Lower lobe of right lung (tissue), 2 donors: Measurements from ENCODE around the gene TMEM184B. TPM values are rescaled to one million over a fixed set of nuclear protein-coding genes. Genes with fewer than 3 reads are reported as not detected.

ENCODE experiments used
- ATAC-seq, 2 donors: fragments of 200-7000 bp; cut with Tn5 transposase; one replicate each; pipeline ENCODE4 v1.9.1; 2020 to 2022; ENCODE audit warnings: mild to moderate bottlenecking in 2 of 2, moderate library complexity in 2 of 2
- DNase-seq: peaks from one replicate; pipeline ENCODE4 v3.0.0-alpha.2; 2020
- H3K27ac ChIP-seq: fragments of 200-600 bp; one replicate; pipeline ENCODE4 v1.8.0; 2022
- H3K27me3 ChIP-seq: fragments of 200-600 bp; one replicate; pipeline ENCODE4 v1.8.0; 2022; ENCODE audit warnings: low read depth
- H3K36me3 ChIP-seq: fragments of 200-600 bp; one replicate; pipeline ENCODE4 v1.8.0; 2022; ENCODE audit warnings: mild to moderate bottlenecking
- H3K4me1 ChIP-seq: fragments of 200-600 bp; one replicate; pipeline ENCODE4 v1.8.0; 2022
- H3K4me3 ChIP-seq: fragments of 200-600 bp; one replicate; pipeline ENCODE4 v1.8.0; 2022; ENCODE audit warnings: mild to moderate bottlenecking
- H3K9me3 ChIP-seq: fragments of 200-600 bp; one replicate; pipeline ENCODE4 v1.8.0; 2022
- CTCF ChIP-seq: fragments of 200-600 bp; IDR thresholded peaks from one replicate; pipeline ENCODE4 v1.8.0; 2022; ENCODE audit warnings: antibody characterized with exemption, mild to moderate bottlenecking
- intact Hi-C: fragments of 100-400 bp; cut with DNase I; formaldehyde crosslinking; loops from one replicate; pipeline ENCODE4 v1.11.0; 2022
- total RNA-seq: library from RNA; stranded (reverse); fragmentation: NEBNext Ultra II Directional; extraction: Animal tissue kit (Norgen Biotek cat#: 25700); gene quantifications from one replicate; pipeline ENCODE4 v1.2.1, GENCODE V29; 2021
- donor health status: DM: no; HTN: yes; CAD: no; lungs with severe emphysema.

TMEM184B gene
- total RNA-seq, 1 donor from 2014 or later = 77.7 TPM

- peaks cover 80% of the 10 kb centered on the region for H3K4me1 ChIP-seq
- H3K27me3 ChIP-seq = no peaks in the 10 kb centered on the region
- DNase-seq (no peak), ATAC-seq (no peak)
- intact Hi-C loops = no loop called here
- H3K9me3 ChIP-seq = no peaks in the 10 kb centered on the region
- no peak for TF ChIP-seq CTCF
- H3K4me3 ChIP-seq = peak overlapping the region; percentile 69
- H3K36me3 ChIP-seq = peaks cover 31% of the 10 kb centered on the region
- H3K27ac ChIP-seq = peak overlapping the region; percentile 96
These were observed 41.5 kb upstream of the TMEM184B start for GRCh38 chr22:38314051-38314932.

- intact Hi-C loops = no loop called here
- H3K4me3 ChIP-seq = peak overlapping the region; percentile 69
- H3K4me1 ChIP-seq = peaks cover 81% of the 10 kb centered on the region
- ATAC-seq (no peak), DNase-seq (peak; percentile 62)
- H3K27ac ChIP-seq = peak overlapping the region; percentile 96
- H3K27me3 ChIP-seq = no peaks in the 10 kb centered on the region
- no peak for TF ChIP-seq CTCF
- peaks cover 40% of the 10 kb centered on the region for H3K36me3 ChIP-seq
- H3K9me3 ChIP-seq = no peaks in the 10 kb centered on the region
These were observed 40.7 kb upstream of the TMEM184B start for GRCh38 chr22:38313384-38313955.

GRCh38 chr22:38312261-38312800, 39.5 kb upstream of the TMEM184B start:
- Histone ChIP-seq H3K4me3 (no peak overlapping the region), H3K36me3 (peaks cover 43% of the 10 kb centered on the region), H3K4me1 (peaks cover 76% of the 10 kb centered on the region), H3K9me3 (no peaks in the 10 kb centered on the region), H3K27ac (peak overlapping the region; percentile 96), H3K27me3 (no peaks in the 10 kb centered on the region)
- ATAC-seq = no peak
- DNase-seq = no peak
- intact Hi-C loops = no loop called here
- TF ChIP-seq CTCF = no peak

- no peak for ATAC-seq
- Histone ChIP-seq H3K27me3 (no peaks in the 10 kb centered on the region), H3K36me3 (peaks cover 43% of the 10 kb centered on the region), H3K27ac (peak overlapping the region; percentile 58), H3K4me3 (no peak overlapping the region), H3K9me3 (no peaks in the 10 kb centered on the region), H3K4me1 (peaks cover 86% of the 10 kb centered on the region)
- TF ChIP-seq CTCF = no peak
- intact Hi-C loops = no loop called here
- no peak for DNase-seq
These were observed 38.5 kb upstream of the TMEM184B start for GRCh38 chr22:38311323-38311620.

GRCh38 chr22:38310518-38311322, 37.9 kb upstream of the TMEM184B start:
- Histone ChIP-seq H3K4me1 (peaks cover 92% of the 10 kb centered on the region), H3K27ac (peak overlapping the region; percentile 58), H3K9me3 (no peaks in the 10 kb centered on the region), H3K4me3 (no peak overlapping the region), H3K36me3 (peaks cover 43% of the 10 kb centered on the region), H3K27me3 (no peaks in the 10 kb centered on the region)
- intact Hi-C loops = no loop called here
- TF ChIP-seq CTCF = no peak
- DNase-seq (no peak), ATAC-seq (no peak)
